H1 (cell line): ENCODE data around the gene MAP1B. TPM values are rescaled to one million over a fixed set of nuclear protein-coding genes. Genes with fewer than 3 reads are reported as not detected.

Experiments
- CTCF ChIA-PET: fragments of 300-600 bp; sonication (Branson Sonifier 250); formaldehyde crosslinking; loops from one replicate; lab custom pipeline; 2021; ENCODE audit not compliant: partially characterized antibody; lab: Charles Lee
- POLR2A ChIA-PET: fragments of 300-600 bp; sonication (Branson Sonifier 250); formaldehyde crosslinking; loops from one replicate; lab custom pipeline; 2021; ENCODE audit warnings: inconsistent platforms; ENCODE audit not compliant: partially characterized antibody; lab: Charles Lee
- DNase-seq, 2 experiments: peaks; one replicate each; pipeline versions ENCODE4 v3.0.0 to v3.0.0-alpha.2; 2010 to 2022; ENCODE audit warnings: low spot score in 2 of 2, low read depth in 1 of 2, mixed read lengths in 1 of 2
- FAIRE-seq: peaks from 2 replicates; lab custom pipeline; 2011; peaks lifted over from hg19 to GRCh38; lab: Jason Lieb, UNC
- H2AFZ ChIP-seq: 2 replicates; pipeline ENCODE4 v1.8.1; 2012; ENCODE audit warnings: low read length, inconsistent platforms
- H2AK5ac ChIP-seq: 2 replicates; pipeline ENCODE4 v1.6.1; 2013; ENCODE audit warnings: low read depth, low read length
- H2BK120ac ChIP-seq: replicated peaks from 2 replicates; pipeline ENCODE3; 2013; ENCODE audit warnings: low read depth, low read length, inconsistent platforms
- H2BK12ac ChIP-seq: 2 replicates; pipeline ENCODE4 v1.6.1; 2013; ENCODE audit warnings: low read depth, low read length
- H2BK15ac ChIP-seq: 2 replicates; pipeline ENCODE4 v1.6.1; 2013; ENCODE audit warnings: low read length
- H2BK20ac ChIP-seq: 2 replicates; pipeline ENCODE4 v1.6.1; 2013; ENCODE audit warnings: low read length
- H2BK5ac ChIP-seq: 2 replicates; pipeline ENCODE4 v1.6.1; 2013; ENCODE audit warnings: low read depth, low read length
- H3K14ac ChIP-seq: 2 replicates; pipeline ENCODE4 v1.6.1; 2013; ENCODE audit warnings: inconsistent platforms; ENCODE audit not compliant: insufficient read length
- H3K18ac ChIP-seq: 2 replicates; pipeline ENCODE4 v1.6.1; 2013; ENCODE audit warnings: low read length; ENCODE audit errors: extremely low read depth
- H3K23ac ChIP-seq: 2 replicates; pipeline ENCODE4 v1.6.1; 2013; ENCODE audit warnings: inconsistent platforms; ENCODE audit not compliant: insufficient read length
- H3K23me2 ChIP-seq: 2 replicates; pipeline ENCODE4 v1.6.1; 2013; ENCODE audit warnings: low read depth, low read length
- H3K27ac ChIP-seq: 2 replicates; pipeline ENCODE4 v1.6.1; 2011; ENCODE audit warnings: low read depth, low read length, inconsistent platforms
- H3K27me3 ChIP-seq, 4 experiments: replicated peaks in 1 of 4; 1 replicate in 1 of 4; 2 replicates in 3 of 4; pipeline versions ENCODE4 v1.6.1 to v1.8.1; 2011 to 2013; ENCODE audit warnings: low read length in 3 of 4, mild to moderate bottlenecking in 3 of 4, inconsistent platforms in 2 of 4, mixed read lengths in 2 of 4, moderate library complexity in 1 of 4; ENCODE audit not compliant: control insufficient read depth in 3 of 4, insufficient read depth in 3 of 4; ENCODE audit errors: extremely low read depth in 1 of 4
- H3K36me3 ChIP-seq, 4 experiments: 2 replicates each; pipeline versions ENCODE4 v1.6.1 to v1.8.1; 2011 to 2013; ENCODE audit warnings: mild to moderate bottlenecking in 4 of 4, low read length in 3 of 4, moderate library complexity in 2 of 4, control low read depth in 1 of 4, inconsistent platforms in 1 of 4; ENCODE audit not compliant: insufficient read depth in 4 of 4, control insufficient read depth in 2 of 4
- H3K4ac ChIP-seq: replicated peaks from 2 replicates; pipeline ENCODE3; 2013; ENCODE audit warnings: low read length, low read depth, mixed read lengths, inconsistent platforms; ENCODE audit not compliant: insufficient read length
- H3K4me1 ChIP-seq, 4 experiments: replicated peaks in 1 of 4; 1 replicate in 1 of 4; 2 replicates in 3 of 4; pipeline versions ENCODE4 v1.6.1 to v1.8.1; 2011 to 2013; ENCODE audit warnings: low read length in 3 of 4, inconsistent platforms in 2 of 4, mixed read lengths in 1 of 4; ENCODE audit not compliant: insufficient read depth in 4 of 4, control insufficient read depth in 3 of 4
- H3K4me2 ChIP-seq, 2 experiments: 2 replicates each; pipeline versions ENCODE4 v1.6.1 to v1.8.1; 2011 to 2013; ENCODE audit warnings: low read depth in 2 of 2, low read length in 2 of 2, control low read depth in 1 of 2, inconsistent platforms in 1 of 2, mild to moderate bottlenecking in 1 of 2; ENCODE audit not compliant: insufficient read depth in 1 of 2
- H3K4me3 ChIP-seq, 4 experiments: fragments of 200-600, 300-600 bp in 1 of 4; sonication (generic), shearing (Covaris generic), sonication (Bioruptor Twin) in 1 of 4; 2 replicates each; pipeline versions ENCODE4 v1.5.1 to v1.8.1; 2011 to 2016; ENCODE audit warnings: low read length in 4 of 4, low read depth in 3 of 4, control low read depth in 2 of 4, inconsistent platforms in 2 of 4, mild to moderate bottlenecking in 2 of 4, mixed read lengths in 1 of 4, moderate library complexity in 1 of 4; ENCODE audit not compliant: insufficient read depth in 2 of 4; ENCODE audit errors: extremely low read depth in 1 of 4
- H3K56ac ChIP-seq: replicated peaks from 2 replicates; pipeline ENCODE3; 2013; ENCODE audit warnings: low read depth, mild to moderate bottlenecking, mixed read lengths, low read length, inconsistent platforms; ENCODE audit not compliant: insufficient read length
- H3K79me1 ChIP-seq: 2 replicates; pipeline ENCODE4 v1.6.1; 2013; ENCODE audit warnings: low read depth, low read length, control low read depth
- H3K79me2 ChIP-seq, 2 experiments: 2 replicates each; pipeline versions ENCODE4 v1.6.1 to v1.8.1; 2012 to 2013; ENCODE audit warnings: low read length in 2 of 2, mild to moderate bottlenecking in 2 of 2, inconsistent platforms in 1 of 2; ENCODE audit not compliant: insufficient read depth in 2 of 2, control insufficient read depth in 1 of 2
- H3K9ac ChIP-seq, 4 experiments: replicated peaks in 1 of 4; 1 replicate in 1 of 4; 2 replicates in 3 of 4; pipeline versions ENCODE4 v1.6.1 to v1.8.1; 2011 to 2013; ENCODE audit warnings: low read depth in 3 of 4, low read length in 3 of 4, control low read depth in 2 of 4, mild to moderate bottlenecking in 2 of 4, moderate library complexity in 2 of 4, inconsistent platforms in 1 of 4; ENCODE audit errors: extremely low read depth in 1 of 4
- H3K9me3 ChIP-seq, 2 experiments: 2 replicates each; pipeline versions ENCODE4 v1.6.1 to v1.8.1; 2012 to 2013; ENCODE audit warnings: mild to moderate bottlenecking in 2 of 2, moderate library complexity in 2 of 2, control low read depth in 1 of 2, inconsistent platforms in 1 of 2, low read depth in 1 of 2, low read length in 1 of 2, mixed read lengths in 1 of 2; ENCODE audit not compliant: insufficient read depth in 2 of 2
- H4K20me1 ChIP-seq, 2 experiments: replicated peaks in 1 of 2; 2 replicates each; pipeline versions ENCODE3 to v1.8.1; 2011 to 2013; ENCODE audit warnings: inconsistent platforms in 2 of 2, low read length in 2 of 2, mild to moderate bottlenecking in 1 of 2; ENCODE audit not compliant: insufficient read depth in 2 of 2, control insufficient read depth in 1 of 2
- H4K5ac ChIP-seq: 2 replicates; pipeline ENCODE4 v1.6.1; 2013; ENCODE audit warnings: low read length, low read depth, mixed read lengths, inconsistent platforms; ENCODE audit not compliant: insufficient read length
- H4K8ac ChIP-seq: 2 replicates; pipeline ENCODE4 v1.8.0; 2013; ENCODE audit warnings: mild to moderate bottlenecking, moderate library complexity, low read length, inconsistent platforms; ENCODE audit not compliant: insufficient read depth; ENCODE audit errors: extremely low read depth
- H4K91ac ChIP-seq: replicated peaks from 2 replicates; pipeline ENCODE3; 2013; ENCODE audit warnings: low read length, mixed read lengths, inconsistent platforms; ENCODE audit not compliant: insufficient read length
- CHD1 ChIP-seq: IDR thresholded peaks from 2 replicates; pipeline ENCODE4 v1.6.1; 2012; ENCODE audit warnings: low read depth, low read length, improper control_type of control experiment
- EGR1 ChIP-seq: IDR thresholded peaks from 2 replicates; pipeline ENCODE4 v1.6.1; 2011; ENCODE audit warnings: low read depth, low read length, borderline replicate concordance
- GTF2F1 ChIP-seq: IDR thresholded peaks from 2 replicates; pipeline ENCODE4 v1.6.1; 2012; ENCODE audit warnings: low read depth, low read length, improper control_type of control experiment, borderline replicate concordance
- JUN ChIP-seq: IDR thresholded peaks from 2 replicates; pipeline ENCODE4 v1.6.1; 2011; ENCODE audit warnings: low read depth, mild to moderate bottlenecking, improper control_type of control experiment, low read length
- MAFK ChIP-seq: IDR thresholded peaks from 2 replicates; pipeline ENCODE4 v1.6.1; 2012; ENCODE audit warnings: low read depth, mild to moderate bottlenecking, improper control_type of control experiment, low read length
- PHF8 ChIP-seq: fragments of 200-600 bp; sonication (generic); conservative IDR thresholded peaks from 2 replicates; pipeline ENCODE4 v1.7.1; 2012; ENCODE audit warnings: low read depth, mild to moderate bottlenecking, inconsistent platforms, low read length, moderate library complexity
- POLR2A ChIP-seq, 2 experiments: IDR thresholded peaks; 1 replicate in 1 of 2; 2 replicates in 1 of 2; pipeline ENCODE4 v1.6.1; 2011; ENCODE audit warnings: low read depth in 2 of 2, low read length in 2 of 2, mild to moderate bottlenecking in 2 of 2; ENCODE audit errors: control extremely low read depth in 1 of 2
- RBBP5 ChIP-seq: IDR thresholded peaks from 2 replicates; pipeline ENCODE4 v1.7.1; 2012; ENCODE audit warnings: low read depth, mild to moderate bottlenecking, inconsistent platforms, low read length, moderate library complexity, borderline replicate concordance
- RFX5 ChIP-seq: IDR thresholded peaks from 2 replicates; pipeline ENCODE4 v1.6.1; 2011; ENCODE audit warnings: low read depth, low read length, improper control_type of control experiment, borderline replicate concordance
- SP4 ChIP-seq: IDR thresholded peaks from 2 replicates; pipeline ENCODE4 v1.6.1; 2012; ENCODE audit warnings: low read length, inconsistent platforms
- SUZ12 ChIP-seq: fragments of 200-600 bp; sonication (generic); IDR thresholded peaks from 2 replicates; pipeline ENCODE4 v1.6.1; 2012; ENCODE audit warnings: mild to moderate bottlenecking, inconsistent platforms, low read length, moderate library complexity, mixed read lengths
- TEAD4 ChIP-seq: IDR thresholded peaks from 2 replicates; pipeline ENCODE4 v1.6.1; 2012; ENCODE audit warnings: low read depth, low read length, inconsistent platforms, mixed read lengths
- YY1 ChIP-seq: IDR thresholded peaks from 2 replicates; pipeline ENCODE4 v1.6.1; 2011; ENCODE audit warnings: low read depth, mild to moderate bottlenecking, low read length
- WGBS, 2 experiments: shearing (Covaris generic) in 1 of 2; methylation state at CpG; one replicate each; pipeline versions ENCODE4 v1.1.6 to v1.1.7; 2013 to 2015; ENCODE audit warnings: low lambda C conversion rate in 2 of 2, mixed read lengths in 2 of 2, inconsistent platforms in 1 of 2, low coverage in 1 of 2, missing lambda C conversion rate in 1 of 2; ENCODE audit not compliant: insufficient replicate concordance in 2 of 2, insufficient coverage in 1 of 2, insufficient read length in 1 of 2; ENCODE audit errors: extremely low coverage in 1 of 2, missing lambda C conversion rate in 1 of 2; 5-methylcytosine and 5-hydroxymethylcytosine counted together
- polyA plus RNA-seq, 7 experiments: library from polyadenylated mRNA; depleted of rRNA in 3 of 7; stranded (reverse) in 5 of 7; unstranded in 2 of 7; fragments of >200 nt in 5 of 7; fragments of 200-250 nt in 2 of 7; gene quantifications; 1 replicate in 5 of 7; 2 replicates in 1 of 7; 4 replicates in 1 of 7; pipeline versions ENCODE4 v1.2.1 to v1.2.3, GENCODE V29; 2011 to 2013; ENCODE audit warnings: missing spikeins in 2 of 7, mixed read lengths in 2 of 7
- total RNA-seq: library from RNA; stranded (reverse); fragmentation: NEBNext Ultra II Directional; extraction: Animal tissue kit (Norgen Biotek cat#: 25700); gene quantifications from 2 replicates; pipeline ENCODE4 v1.2.1, GENCODE V29; 2021
- TF ChIP-seq, protein P1 (sequence below): IDR thresholded peaks from 2 replicates; pipeline ENCODE4 v1.6.1; 2012; ENCODE audit warnings: inconsistent platforms

The MAP1B gene
- total and polyA plus RNA-seq, 2 of the 8 experiments (the other 6 are each of a cell fraction or from before 2014, with no cell fraction given): 24.5 to 120 TPM

DNA sequence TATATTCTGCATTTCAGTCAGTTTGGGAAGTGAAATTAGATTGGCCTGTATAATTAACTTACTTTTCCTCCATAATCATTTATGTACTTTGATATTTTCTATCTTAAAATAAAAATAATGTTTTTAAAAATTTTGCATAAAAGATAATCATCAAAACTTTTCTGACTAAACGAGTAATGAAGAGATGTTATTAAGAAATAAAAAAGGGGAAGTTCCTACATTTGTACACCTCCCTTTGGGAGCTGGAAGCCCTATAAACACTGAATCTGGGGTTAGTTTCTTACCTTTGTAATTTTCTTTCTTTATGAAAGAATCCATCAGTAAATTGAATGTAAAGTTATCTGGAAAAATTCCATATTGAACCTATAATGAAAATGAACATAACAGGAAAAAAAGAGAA, 126.6 kb downstream of the MAP1B start:
- Histone ChIP-seq H3K14ac (no peak overlapping the region), H3K27ac (no peak overlapping the region), H3K4ac (no peak overlapping the region), H3K36me3 (peaks cover 3 to 14% (median 8%) of the 10 kb centered on the region in 4 experiments; a peak in 6 of 8 replicates), H4K8ac (no peak overlapping the region), H3K56ac (no peak overlapping the region), H3K23ac (no peak overlapping the region), H3K23me2 (no peaks in the 10 kb centered on the region), H3K4me2 (no peak overlapping the region), H4K5ac (no peak overlapping the region), H2BK15ac (no peak overlapping the region), H3K9ac (no peak overlapping the region), H3K4me1 (peaks cover 0 to 16% (median 11%) of the 10 kb centered on the region in 4 experiments; a peak in 4 of 7 replicates), H3K27me3 (no peaks in the 10 kb centered on the region), H2BK5ac (no peak overlapping the region), H3K9me3 (no peaks in the 10 kb centered on the region), H3K79me2 (no peaks in the 10 kb centered on the region), H4K20me1 (no peaks in the 10 kb centered on the region), H2AK5ac (no peak overlapping the region), H3K79me1 (no peaks in the 10 kb centered on the region), H4K91ac (no peak overlapping the region), H2BK120ac (no peak overlapping the region), H2BK12ac (no peak overlapping the region), H2BK20ac (no peak overlapping the region), H3K18ac (no peak overlapping the region), H2AFZ (no peak overlapping the region), H3K4me3 (no peak overlapping the region)
- 85% methylated on average over 1 of the region's 1 CpG; no CpG with 5 or more reads in 1 of the 2 experiments for WGBS, 2 experiments
- FAIRE-seq (no peak), DNase-seq (no peak)
- CTCF ChIA-PET: interaction anchor here (1.4 to 4.1 kb wide), 2 partner anchors 11 to 47 kb away, joined by 4 to 19 read pairs; no protein-coding TSS in a partner anchor
- POLR2A ChIA-PET: no interaction called here
- TF ChIP-seq CHD1: no peak
- no peak for TF ChIP-seq SUZ12
- TF ChIP-seq PHF8: no peak
- TF ChIP-seq RFX5: no peak
- TF ChIP-seq RBBP5: no peak
- no peak for TF ChIP-seq MAFK
- no peak for TF ChIP-seq JUN
- no peak for TF ChIP-seq GTF2F1
- TF ChIP-seq EGR1: no peak
- no peak for TF ChIP-seq TEAD4
- TF ChIP-seq SP4: no peak
- TF ChIP-seq, protein P1, sequence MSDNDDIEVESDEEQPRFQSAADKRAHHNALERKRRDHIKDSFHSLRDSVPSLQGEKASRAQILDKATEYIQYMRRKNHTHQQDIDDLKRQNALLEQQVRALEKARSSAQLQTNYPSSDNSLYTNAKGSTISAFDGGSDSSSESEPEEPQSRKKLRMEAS: no peak
- TF ChIP-seq POLR2A (IDR thresholded peaks at IDR 0.05; ENCODE audit: control extremely low read depth in 1 of 2, low read depth in 2 of 2, low read length in 2 of 2): no peak
- no peak for TF ChIP-seq YY1
